ENCODE results near the gene SH3RF2. TPM values are rescaled to one million over a fixed set of nuclear protein-coding genes. Genes with fewer than 3 reads are reported as not detected.
A peak's percentile ranks its signal among the peaks of the same experiment; 100 is the strongest.

Gene SH3RF2
- total and polyA plus RNA-seq, 2 of the 13 experiments (the other 11 are each of a cell fraction or from before 2014, with no cell fraction given): 2.6 to 3.7 TPM

- 0 out of 3 replicates have a peak, but pooled peaks have one; percentile 13 for TF ChIP-seq MXI1 (IDR thresholded peaks at IDR 0.05; ENCODE audit: borderline replicate concordance, low read depth, low read length)
- 0 out of 2 replicates have a peak, but pooled peaks have one; percentile 26 for TF ChIP-seq DPF2 (CRISPR knock-in tag; IDR thresholded peaks at IDR 0.05; ENCODE audit: borderline replicate concordance, low read depth)
- no peak for TF ChIP-seq SMAD1 (CRISPR knock-in tag; IDR thresholded peaks at IDR 0.05; ENCODE audit: borderline replicate concordance, low read depth)
- TF ChIP-seq ZSCAN9 (CRISPR knock-in tag; IDR thresholded peaks at IDR 0.05; ENCODE audit: borderline replicate concordance): peak; percentile 27; the same call in 1 of the 2 replicates
- peak; percentile 80 for TF ChIP-seq NCOA2 (CRISPR knock-in tag; IDR thresholded peaks at IDR 0.05)
- TF ChIP-seq NONO (IDR thresholded peaks at IDR 0.05): no peak
- no peak for TF ChIP-seq NONO (CRISPR knock-in tag; conservative IDR thresholded peaks at IDR 0.05)
- TF ChIP-seq NFYC (CRISPR knock-in tag; IDR thresholded peaks at IDR 0.05): no peak
- TF ChIP-seq KDM6A (CRISPR knock-in tag; IDR thresholded peaks at IDR 0.05; ENCODE audit: low read depth): 0 out of 2 replicates have a peak, but pooled peaks have one; percentile 14
- peak; percentile 34; the same call in 1 of the 2 replicates for TF ChIP-seq THAP11 (CRISPR knock-in tag; IDR thresholded peaks at IDR 0.05)
- no peak for TF ChIP-seq THAP9 (CRISPR knock-in tag; IDR thresholded peaks at IDR 0.05; ENCODE audit: borderline replicate concordance)
- TF ChIP-seq RXRA (CRISPR knock-in tag; IDR thresholded peaks at IDR 0.05): peak; percentile 62; the same call in 1 of the 2 replicates
- TF ChIP-seq PATZ1 (CRISPR knock-in tag; IDR thresholded peaks at IDR 0.05): 0 out of 2 replicates have a peak, but pooled peaks have one; percentile 33
- TF ChIP-seq GFI1 (CRISPR knock-in tag; IDR thresholded peaks at IDR 0.05; ENCODE audit: borderline replicate concordance): peak; percentile 78; the same call in 1 of the 2 replicates
- 0 out of 2 replicates have a peak, but pooled peaks have one; percentile 15 for TF ChIP-seq TBX2 (CRISPR knock-in tag; IDR thresholded peaks at IDR 0.05; ENCODE audit: borderline replicate concordance)
- peak; percentile 53 for TF ChIP-seq ASH2L (IDR thresholded peaks at IDR 0.05; ENCODE audit: insufficient read length, low read depth, low read length)
- TF ChIP-seq MTF2 (CRISPR knock-in tag; IDR thresholded peaks at IDR 0.05; ENCODE audit: borderline replicate concordance): no peak
- 0 out of 2 replicates have a peak, but pooled peaks have one; percentile 32 for TF ChIP-seq CBFB (CRISPR knock-in tag; IDR thresholded peaks at IDR 0.05)
- TF ChIP-seq SOX6 (IDR thresholded peaks at IDR 0.05): no peak
- peak; percentile 62 for TF ChIP-seq SOX6 (CRISPR knock-in tag; IDR thresholded peaks at IDR 0.05)
- 0 out of 2 replicates have a peak, but pooled peaks have one; percentile 27 for TF ChIP-seq SMYD3 (CRISPR knock-in tag; IDR thresholded peaks at IDR 0.05)
- peak; percentile 57 for TF ChIP-seq ELF3 (CRISPR knock-in tag; IDR thresholded peaks at IDR 0.05)
- 0 out of 2 replicates have a peak, but pooled peaks have one; percentile 48 for TF ChIP-seq PPARG (CRISPR knock-in tag; conservative IDR thresholded peaks at IDR 0.05)
- peak; percentile 47; the same call in 1 of the 2 replicates for TF ChIP-seq FOXJ3 (CRISPR knock-in tag; IDR thresholded peaks at IDR 0.05; ENCODE audit: borderline replicate concordance)
- TF ChIP-seq ZNF501 (CRISPR knock-in tag; IDR thresholded peaks at IDR 0.05): 0 out of 2 replicates have a peak, but pooled peaks have one; percentile 27
Observed at GRCh38 chr5:145981589-145982571, 45.5 kb downstream of the SH3RF2 start (continued).
